ENCODE measurements around the gene ALG9. TPM values are rescaled to one million over a fixed set of nuclear protein-coding genes. Genes with fewer than 3 reads are reported as not detected.

Gene ALG9
- total RNA-seq, 1 donor from 2014 or later = 16.8 TPM

DNA sequence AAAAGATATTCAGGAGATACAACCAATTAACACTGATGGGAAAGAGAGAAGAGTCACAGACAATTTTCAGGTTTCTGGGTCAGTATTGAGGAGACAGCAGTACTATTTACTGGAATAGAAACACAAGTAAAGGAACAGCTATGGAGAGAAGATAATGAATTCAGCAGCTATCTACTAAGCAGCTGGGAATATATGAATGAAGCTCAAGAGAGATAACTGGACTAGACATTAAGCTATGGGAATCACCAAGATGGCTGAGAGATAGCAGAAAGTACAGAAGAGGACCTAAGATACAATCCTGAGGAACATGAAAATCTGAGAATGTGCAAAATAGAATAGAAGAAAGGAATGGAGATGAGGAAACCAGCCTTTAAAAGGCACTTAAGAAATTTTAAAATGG is 15.9 kb downstream of the ALG9 start:
- H3K36me3 ChIP-seq = peaks cover 66 to 84% of the 10 kb centered on the region in 2 donors
- intact Hi-C loops (cut with DNase I) = no loop called here
- H3K4me1 ChIP-seq = no peaks in the 10 kb centered on the region
- TF ChIP-seq CTCF (IDR thresholded peaks at IDR 0.05) = no peak
- no peaks in the 10 kb centered on the region for H3K9me3 ChIP-seq
- no peak overlapping the region for H3K27ac ChIP-seq
- H3K27me3 ChIP-seq = no peaks in the 10 kb centered on the region
- no peak for DNase-seq (ENCODE audit: low spot score in 2 of 2)
- no peak overlapping the region for H3K4me3 ChIP-seq

DNA sequence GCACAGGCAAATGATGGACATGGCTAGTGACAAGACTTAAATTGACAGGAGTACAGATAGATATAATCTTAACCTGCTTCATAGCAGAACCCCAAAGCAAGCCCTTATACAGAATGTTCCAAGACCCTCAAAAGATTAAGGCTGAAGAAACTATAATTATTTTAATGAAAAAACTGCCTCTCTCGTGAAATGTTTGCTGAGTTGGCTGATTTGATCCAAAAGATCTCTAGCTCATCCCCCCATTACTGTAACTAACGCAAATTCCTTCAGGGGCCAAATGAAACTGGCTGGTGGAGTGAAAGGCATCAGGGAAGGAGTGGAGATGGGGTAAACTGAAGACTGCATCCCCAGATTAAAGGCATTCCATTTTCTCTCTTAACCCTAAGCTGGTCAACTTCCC is 19.3 kb downstream of the ALG9 start:
- H3K4me3 ChIP-seq = no peak overlapping the region
- H3K27me3 ChIP-seq = no peaks in the 10 kb centered on the region
- H3K4me1 ChIP-seq = no peaks in the 10 kb centered on the region
- H3K36me3 ChIP-seq = peaks cover 57 to 78% of the 10 kb centered on the region in 2 donors
- TF ChIP-seq CTCF (IDR thresholded peaks at IDR 0.05) = no peak
- DNase-seq (ENCODE audit: low spot score in 2 of 2) = no peak
- intact Hi-C loops (cut with DNase I) = no loop called here
- H3K27ac ChIP-seq = no peak overlapping the region
- H3K9me3 ChIP-seq = no peaks in the 10 kb centered on the region

DNA sequence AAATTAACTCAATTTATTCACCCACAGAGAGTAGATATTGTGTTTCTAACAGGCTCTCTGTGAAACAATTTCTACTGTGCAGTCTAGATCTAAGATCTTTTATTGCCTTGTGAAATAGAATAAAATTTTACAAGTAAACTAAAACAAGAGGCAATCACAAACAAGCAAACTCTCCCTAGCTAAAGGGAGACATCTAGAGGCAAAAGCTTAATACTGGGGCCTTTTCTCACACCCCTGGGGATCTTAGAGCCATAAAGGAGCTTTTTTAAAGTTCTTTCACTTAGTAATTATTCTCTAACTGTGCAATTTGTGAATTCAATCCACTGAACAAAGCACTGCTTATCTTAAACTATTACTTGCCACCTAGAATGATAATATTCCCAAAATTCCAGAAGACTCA is 19.7 kb downstream of the ALG9 start:
- H3K27ac ChIP-seq = no peak overlapping the region
- no peaks in the 10 kb centered on the region for H3K27me3 ChIP-seq
- no peak for DNase-seq (ENCODE audit: low spot score in 2 of 2)
- H3K36me3 ChIP-seq = peaks cover 60 to 78% of the 10 kb centered on the region in 2 donors
- no peak overlapping the region for H3K4me3 ChIP-seq
- no peaks in the 10 kb centered on the region for H3K4me1 ChIP-seq
- TF ChIP-seq CTCF (IDR thresholded peaks at IDR 0.05) = no peak
- no peaks in the 10 kb centered on the region for H3K9me3 ChIP-seq
- intact Hi-C loops (cut with DNase I) = no loop called here

- Histone ChIP-seq H3K9me3 (no peaks in the 10 kb centered on the region), H3K4me3 (no peak overlapping the region), H3K4me1 (no peaks in the 10 kb centered on the region), H3K27ac (no peak overlapping the region), H3K36me3 (peaks cover 62 to 84% of the 10 kb centered on the region in 2 donors), H3K27me3 (no peaks in the 10 kb centered on the region)
- TF ChIP-seq CTCF (IDR thresholded peaks at IDR 0.05) = no peak
- DNase-seq (ENCODE audit: low spot score in 2 of 2) = no peak
- intact Hi-C loops (cut with DNase I) = no loop called here
Observed at GRCh38 chr11:111851067-111851466, 20.3 kb downstream of the ALG9 start.

GRCh38 chr11:111849631-111850030 is 21.8 kb downstream of the ALG9 start:
- Histone ChIP-seq H3K27me3 (no peaks in the 10 kb centered on the region), H3K9me3 (no peaks in the 10 kb centered on the region), H3K27ac (no peak overlapping the region), H3K36me3 (peaks cover 65 to 80% of the 10 kb centered on the region in 2 donors), H3K4me1 (no peaks in the 10 kb centered on the region), H3K4me3 (no peak overlapping the region)
- no peak for TF ChIP-seq CTCF (IDR thresholded peaks at IDR 0.05)
- intact Hi-C loops (cut with DNase I) = no loop called here
- DNase-seq (ENCODE audit: low spot score in 2 of 2) = no peak

DNA sequence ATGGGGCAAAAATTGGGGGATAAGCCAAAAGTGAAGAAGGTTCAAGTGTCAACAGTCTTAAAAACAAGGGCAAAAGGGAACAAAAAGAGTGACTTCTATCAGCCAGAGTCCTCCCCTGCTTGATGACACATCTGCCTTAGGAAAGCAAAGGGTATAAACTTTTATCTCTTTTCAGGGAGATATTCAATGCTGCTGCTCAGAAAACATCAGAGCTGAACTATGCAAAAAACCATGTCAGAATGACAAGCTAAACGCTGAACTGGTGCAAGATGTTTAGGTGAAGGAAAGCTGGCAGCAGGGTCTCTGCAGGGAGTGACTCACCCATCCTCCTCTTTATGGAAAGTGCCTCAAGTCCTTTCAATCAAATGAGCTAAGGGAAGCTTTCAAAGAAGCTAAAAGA is 24.7 kb downstream of the ALG9 start:
- Histone ChIP-seq H3K4me1 (no peaks in the 10 kb centered on the region), H3K27me3 (no peaks in the 10 kb centered on the region), H3K36me3 (peaks cover 40 to 63% of the 10 kb centered on the region in 2 donors), H3K27ac (no peak overlapping the region), H3K4me3 (no peak overlapping the region), H3K9me3 (no peaks in the 10 kb centered on the region)
- no peak for TF ChIP-seq CTCF (IDR thresholded peaks at IDR 0.05)
- no peak for DNase-seq (ENCODE audit: low spot score in 2 of 2)
- intact Hi-C loops (cut with DNase I) = no loop called here

Measured in ascending aorta (tissue), 2 donors.